ENCODE measurements around the gene UBA6. TPM values are rescaled to one million over a fixed set of nuclear protein-coding genes. Genes with fewer than 3 reads are reported as not detected.
"Not testable (repeated sequence)": the region's sequence is repeated elsewhere in the genome, so short reads cannot be mapped to it uniquely, and the experiment has no call there.

UBA6 gene
- total RNA-seq, 1 experiment from 2014 or later, result 59.4 TPM

- in situ Hi-C loops (cut with HindIII; ENCODE audit: low pct_unique_long_range_greater_than_20kb, low sequenced_read_pairs), result no loop called here
Measured at GRCh38 chr4:67736262-67736661, 35.3 kb upstream of the UBA6 start.

GRCh38 chr4:67735325-67735724 is 34.4 kb upstream of the UBA6 start:
- BruUV-seq (replicated peaks), result no TSS peak
- Histone ChIP-seq H3K27ac (ENCODE audit: low read length) (no peak overlapping the region), H3K4me1 (ENCODE audit: control insufficient read depth, insufficient read depth, low read length) (no peaks in the 10 kb centered on the region), H3K27me3 (ENCODE audit: control insufficient read depth, insufficient read depth, low read length) (no peaks in the 10 kb centered on the region), H3K9me3 (ENCODE audit: control insufficient read depth, insufficient read depth, low read depth, low read length) (no peaks in the 10 kb centered on the region), H3K36me3 (ENCODE audit: control insufficient read depth, insufficient read depth, low read length) (no peaks in the 10 kb centered on the region), H3K4me3 (ENCODE audit: low read depth in 2 of 2, low read length in 2 of 2) (no peak overlapping the region)
- DNase-seq (ENCODE audit: low read depth, low spot score), result no peak
- ATAC-seq, result no peak
- TF ChIP-seq POLR2AphosphoS5 (IDR thresholded peaks at IDR 0.05; ENCODE audit: low read depth, low read length) (no peak), TCF7L2 (IDR thresholded peaks at IDR 0.05; ENCODE audit: low read depth, low read length) (no peak), CTCF (IDR thresholded peaks at IDR 0.05) (no peak), REST (IDR thresholded peaks at IDR 0.05; ENCODE audit: insufficient read depth in 1 of 2, low read depth in 2 of 2, low read length in 1 of 2) (no peak), SIN3A (IDR thresholded peaks at IDR 0.05; ENCODE audit: borderline replicate concordance, insufficient read depth, low read depth, low read length) (no peak)
- CTCF ChIA-PET, result no interaction called here
- intact Hi-C loops (cut with micrococcal nuclease; ENCODE audit: unreplicated experiment) (no loop called here), in situ Hi-C loops (cut with HindIII; ENCODE audit: low pct_unique_long_range_greater_than_20kb, low sequenced_read_pairs) (no loop called here)
- POLR2A ChIA-PET, result interaction anchor here (0.6 kb wide), 1 partner anchor 20 kb away, joined by 7 read pairs; no protein-coding TSS in a partner anchor

More at GRCh38 chr4:67736262-67736661, 35.3 kb upstream of the UBA6 start:
- DNase-seq (ENCODE audit: low read depth, low spot score) (no peak), ATAC-seq (no peak)
- ChIA-PET POLR2A (no interaction called here), CTCF (no interaction called here)
- no peaks in the 10 kb centered on the region for H3K9me3 ChIP-seq (ENCODE audit: control insufficient read depth, insufficient read depth, low read depth, low read length)
- no peak overlapping the region for H3K4me3 ChIP-seq (ENCODE audit: low read depth in 2 of 2, low read length in 2 of 2)
- no TSS peak for BruUV-seq (replicated peaks)
- H3K27me3 ChIP-seq (ENCODE audit: control insufficient read depth, insufficient read depth, low read length), result no peaks in the 10 kb centered on the region
- H3K4me1 ChIP-seq (ENCODE audit: control insufficient read depth, insufficient read depth, low read length), result no peaks in the 10 kb centered on the region
- no peak overlapping the region for H3K27ac ChIP-seq (ENCODE audit: low read length)
- TF ChIP-seq REST (IDR thresholded peaks at IDR 0.05; ENCODE audit: insufficient read depth in 1 of 2, low read depth in 2 of 2, low read length in 1 of 2), result no peak
- TF ChIP-seq CTCF (IDR thresholded peaks at IDR 0.05), result no peak
- TF ChIP-seq POLR2AphosphoS5 (IDR thresholded peaks at IDR 0.05; ENCODE audit: low read depth, low read length), result no peak
- TF ChIP-seq TCF7L2 (IDR thresholded peaks at IDR 0.05; ENCODE audit: low read depth, low read length), result no peak
- TF ChIP-seq SIN3A (IDR thresholded peaks at IDR 0.05; ENCODE audit: borderline replicate concordance, insufficient read depth, low read depth, low read length), result no peak
- no peaks in the 10 kb centered on the region for H3K36me3 ChIP-seq (ENCODE audit: control insufficient read depth, insufficient read depth, low read length)
- intact Hi-C loops (cut with micrococcal nuclease; ENCODE audit: unreplicated experiment), result no loop called here

- H3K9me3 ChIP-seq (ENCODE audit: control insufficient read depth, insufficient read depth, low read depth, low read length); H3K36me3 ChIP-seq (ENCODE audit: control insufficient read depth, insufficient read depth, low read length); ATAC-seq; H3K4me3 ChIP-seq (ENCODE audit: low read depth in 2 of 2, low read length in 2 of 2); intact Hi-C loops (cut with micrococcal nuclease; ENCODE audit: unreplicated experiment); POLR2A ChIA-PET; BruUV-seq (replicated peaks); H3K27ac ChIP-seq (ENCODE audit: low read length); CTCF ChIA-PET; in situ Hi-C loops (cut with HindIII; ENCODE audit: low pct_unique_long_range_greater_than_20kb, low sequenced_read_pairs); H3K27me3 ChIP-seq (ENCODE audit: control insufficient read depth, insufficient read depth, low read length); DNase-seq (ENCODE audit: low read depth, low spot score); H3K4me1 ChIP-seq (ENCODE audit: control insufficient read depth, insufficient read depth, low read length): not testable (repeated sequence)
Measured at GRCh38 chr4:67730511-67730910, 29.6 kb upstream of the UBA6 start.
